B cell (primary cell): Measurements from ENCODE around the gene PIN4. TPM values are rescaled to one million over a fixed set of nuclear protein-coding genes. Genes with fewer than 3 reads are reported as not detected.

Experiments
- ATAC-seq: fragments of 200-7000 bp; cut with Tn5 transposase; one replicate; pipeline ENCODE4 v1.10.0; 2021; ENCODE audit warnings: low read depth, mild to moderate bottlenecking, moderate number of reproducible peaks, moderate library complexity
- CTCF ChIA-PET: fragments of 350-600 bp; sonication (Branson Sonifier 250); formaldehyde crosslinking; loops from one replicate; lab custom pipeline; 2021; ENCODE audit warnings: antibody characterized with exemption, inconsistent platforms; lab: Charles Lee
- POLR2A ChIA-PET: fragments of 350-600 bp; sonication (Branson Sonifier 250); formaldehyde crosslinking; loops from one replicate; lab custom pipeline; 2021; ENCODE audit warnings: antibody characterized with exemption; lab: Charles Lee
- DNase-seq: peaks from one replicate; pipeline ENCODE4 v3.0.0; 2013
- H2AFZ ChIP-seq: 2 replicates; pipeline ENCODE4 v1.6.1; 2012; ENCODE audit warnings: mild to moderate bottlenecking, low read depth, low read length; ENCODE audit not compliant: insufficient read depth, poor library complexity, severe bottlenecking
- H3K27ac ChIP-seq, 2 donors: 1 replicate in 1 of 2; 2 replicates in 1 of 2; pipeline ENCODE4 v1.5.1; 2012 to 2013; ENCODE audit warnings: low read length in 2 of 2, mild to moderate bottlenecking in 2 of 2, moderate library complexity in 1 of 2
- H3K27me3 ChIP-seq, 4 experiments: fragments of 200-600 bp in 1 of 4; sonication (generic) in 1 of 4; replicated peaks in 1 of 4; 1 replicate in 2 of 4; 2 replicates in 2 of 4; pipeline versions ENCODE4 v1.6.1 to v1.7.0; 2013 to 2016; ENCODE audit warnings: low read length in 3 of 4, mild to moderate bottlenecking in 2 of 4, mixed read lengths in 1 of 4, moderate library complexity in 1 of 4; ENCODE audit not compliant: insufficient read depth in 4 of 4, control insufficient read depth in 3 of 4; ENCODE audit errors: control extremely low read depth in 1 of 4
- H3K36me3 ChIP-seq, 2 experiments: replicated peaks in 1 of 2; 1 replicate in 1 of 2; 2 replicates in 1 of 2; pipeline versions ENCODE4 v1.6.1 to v1.7.1; 2013; ENCODE audit warnings: low read length in 1 of 2; ENCODE audit not compliant: insufficient read depth in 2 of 2, control insufficient read depth in 1 of 2; ENCODE audit errors: control extremely low read depth in 1 of 2, extremely low read depth in 1 of 2
- H3K4me1 ChIP-seq, 2 donors: fragments of 200-600 bp in 1 of 2; sonication (generic) in 1 of 2; 1 replicate in 1 of 2; 2 replicates in 1 of 2; pipeline versions ENCODE4 v1.5.1 to v1.6.1; 2013 to 2017; ENCODE audit warnings: low read length in 2 of 2; ENCODE audit not compliant: control insufficient read depth in 2 of 2, insufficient read depth in 2 of 2
- H3K4me2 ChIP-seq: replicated peaks from 2 replicates; pipeline ENCODE3; 2012; ENCODE audit warnings: mild to moderate bottlenecking, low read depth, low read length; ENCODE audit not compliant: poor library complexity, severe bottlenecking
- H3K4me3 ChIP-seq, 5 experiments: fragments of 200-600 bp in 1 of 5; sonication (generic) in 1 of 5; 1 replicate in 3 of 5; 2 replicates in 2 of 5; pipeline versions ENCODE4 v1.5.1 to v1.7.0; 2011 to 2016; ENCODE audit warnings: low read length in 4 of 5, mild to moderate bottlenecking in 4 of 5, low read depth in 2 of 5, control low read depth in 1 of 5, moderate library complexity in 1 of 5; ENCODE audit not compliant: insufficient read depth in 1 of 5; ENCODE audit errors: control extremely low read depth in 1 of 5, extremely low read depth in 1 of 5
- H3K79me2 ChIP-seq: fragments of 200-600 bp; sonication (generic); one replicate; pipeline ENCODE4 v1.6.0; 2016; ENCODE audit warnings: low read length; ENCODE audit not compliant: control insufficient read depth, insufficient read depth
- H3K9ac ChIP-seq: fragments of 200-600 bp; sonication (generic); 2 replicates; pipeline ENCODE4 v1.6.1; 2017; ENCODE audit warnings: mild to moderate bottlenecking, low read length, moderate library complexity
- H3K9me3 ChIP-seq, 3 donors: one replicate each; pipeline versions ENCODE4 v1.6.1 to v1.7.1; 2013; ENCODE audit warnings: low read length in 2 of 3; ENCODE audit not compliant: control insufficient read depth in 2 of 3, insufficient read depth in 1 of 3; ENCODE audit errors: control extremely low read depth in 1 of 3
- H4K20me1 ChIP-seq: 2 replicates; pipeline ENCODE4 v1.6.0; 2012; ENCODE audit warnings: mild to moderate bottlenecking, low read length; ENCODE audit not compliant: insufficient read depth, control insufficient read depth, poor library complexity, severe bottlenecking
- H3K27ac Mint-ChIP-seq: one replicate; pipeline ENCODE4 v1.8.0; 2021; ENCODE audit warnings: mixed read lengths
- H3K27me3 Mint-ChIP-seq: one replicate; pipeline ENCODE4 v1.8.0; 2021; ENCODE audit warnings: mixed read lengths
- H3K4me1 Mint-ChIP-seq: one replicate; pipeline ENCODE4 v1.8.0; 2021; ENCODE audit warnings: mixed read lengths
- H3K4me3 Mint-ChIP-seq: one replicate; pipeline ENCODE4 v1.8.0; 2021; ENCODE audit warnings: mixed read lengths
- H3K9me3 Mint-ChIP-seq: one replicate; pipeline ENCODE4 v1.8.0; 2022; ENCODE audit warnings: mixed read lengths; ENCODE audit not compliant: insufficient read depth
- EZH2 ChIP-seq: IDR thresholded peaks from 2 replicates; pipeline ENCODE4 v1.6.1; 2012; ENCODE audit warnings: borderline replicate concordance, low read depth, mild to moderate bottlenecking, moderate library complexity, low read length; ENCODE audit not compliant: insufficient read depth, poor library complexity, severe bottlenecking
- WGBS: methylation state at CpG from one replicate; pipeline ENCODE4 v1.1.5; 2013; ENCODE audit warnings: missing lambda C conversion rate; ENCODE audit not compliant: insufficient coverage; 5-methylcytosine and 5-hydroxymethylcytosine counted together
- intact Hi-C: fragments of 100-400 bp; cut with micrococcal nuclease; formaldehyde crosslinking; loops from one replicate; pipeline ENCODE4 v1.10.0; 2022
- polyA plus RNA-seq: library from polyadenylated mRNA; depleted of rRNA; stranded (reverse); fragments of >200 nt; gene quantifications from 2 replicates; pipeline ENCODE4 v1.2.3, GENCODE V29; 2012
- total RNA-seq, 2 donors: library from RNA; stranded (reverse); fragments of 120-200 nt in 1 of 2; gene quantifications; 1 replicate in 1 of 2; 2 replicates in 1 of 2; pipeline versions ENCODE4 v1.2.3 to v1.2.4, GENCODE V29; 2013 to 2022
- TF ChIP-seq, protein P1 (sequence below): fragments of 200-600 bp; IDR thresholded peaks from one replicate; pipeline ENCODE4 v1.8.0; 2022; ENCODE audit warnings: antibody characterized with exemption, mild to moderate bottlenecking

The PIN4 gene
- total and polyA plus RNA-seq, 2 donors (not counting 1 experiment from before 2014, with no cell fraction given): 2.5 to 16.0 TPM

DNA sequence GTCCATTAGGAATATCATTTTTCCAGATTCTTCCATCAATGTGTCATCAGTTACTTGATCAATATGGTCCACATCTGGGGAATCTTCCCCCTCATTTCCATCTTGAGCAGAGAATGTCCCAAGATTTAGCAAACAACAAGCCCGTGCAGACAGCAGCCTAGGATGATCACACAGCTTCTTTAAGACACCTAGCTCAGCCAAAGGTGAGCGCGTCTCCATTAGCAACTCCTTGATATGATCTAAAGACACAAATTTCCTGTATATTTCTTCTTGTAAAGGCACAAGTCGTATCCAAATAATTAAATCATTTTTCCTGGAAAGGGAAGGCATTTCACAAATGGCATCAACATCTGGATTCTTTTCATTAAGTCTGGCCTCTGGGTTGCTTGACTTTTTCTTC is 25.8 kb downstream of the PIN4 start:
- DNase-seq: no peak
- H3K4me1 Mint-ChIP-seq: no peaks in the 10 kb centered on the region
- Histone ChIP-seq H3K9me3 (no peaks in the 10 kb centered on the region), H2AFZ (no peak overlapping the region), H3K27ac (no peak overlapping the region), H4K20me1 (no peaks in the 10 kb centered on the region), H3K4me1 (no peaks in the 10 kb centered on the region), H3K9ac (no peak overlapping the region), H3K4me3 (no peak overlapping the region), H3K79me2 (no peaks in the 10 kb centered on the region), H3K4me2 (no peak overlapping the region), H3K27me3 (no peaks in the 10 kb centered on the region), H3K36me3 (peaks cover 0 to 3% of the 10 kb centered on the region in 2 experiments)
- intact Hi-C loops: no loop called here
- 100% methylated on average over 1 of the region's 4 CpGs for whole genome bisulfite sequencing
- H3K27ac Mint-ChIP-seq: no peak overlapping the region
- CTCF ChIA-PET: no interaction called here
- no peak for TF ChIP-seq EZH2
- TF ChIP-seq, protein P1, sequence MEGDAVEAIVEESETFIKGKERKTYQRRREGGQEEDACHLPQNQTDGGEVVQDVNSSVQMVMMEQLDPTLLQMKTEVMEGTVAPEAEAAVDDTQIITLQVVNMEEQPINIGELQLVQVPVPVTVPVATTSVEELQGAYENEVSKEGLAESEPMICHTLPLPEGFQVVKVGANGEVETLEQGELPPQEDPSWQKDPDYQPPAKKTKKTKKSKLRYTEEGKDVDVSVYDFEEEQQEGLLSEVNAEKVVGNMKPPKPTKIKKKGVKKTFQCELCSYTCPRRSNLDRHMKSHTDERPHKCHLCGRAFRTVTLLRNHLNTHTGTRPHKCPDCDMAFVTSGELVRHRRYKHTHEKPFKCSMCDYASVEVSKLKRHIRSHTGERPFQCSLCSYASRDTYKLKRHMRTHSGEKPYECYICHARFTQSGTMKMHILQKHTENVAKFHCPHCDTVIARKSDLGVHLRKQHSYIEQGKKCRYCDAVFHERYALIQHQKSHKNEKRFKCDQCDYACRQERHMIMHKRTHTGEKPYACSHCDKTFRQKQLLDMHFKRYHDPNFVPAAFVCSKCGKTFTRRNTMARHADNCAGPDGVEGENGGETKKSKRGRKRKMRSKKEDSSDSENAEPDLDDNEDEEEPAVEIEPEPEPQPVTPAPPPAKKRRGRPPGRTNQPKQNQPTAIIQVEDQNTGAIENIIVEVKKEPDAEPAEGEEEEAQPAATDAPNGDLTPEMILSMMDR: no peak
- no peak for ATAC-seq
- no peaks in the 10 kb centered on the region for H3K9me3 Mint-ChIP-seq
- POLR2A ChIA-PET: no interaction called here
- H3K4me3 Mint-ChIP-seq: no peak overlapping the region
- H3K27me3 Mint-ChIP-seq: no peaks in the 10 kb centered on the region

DNA sequence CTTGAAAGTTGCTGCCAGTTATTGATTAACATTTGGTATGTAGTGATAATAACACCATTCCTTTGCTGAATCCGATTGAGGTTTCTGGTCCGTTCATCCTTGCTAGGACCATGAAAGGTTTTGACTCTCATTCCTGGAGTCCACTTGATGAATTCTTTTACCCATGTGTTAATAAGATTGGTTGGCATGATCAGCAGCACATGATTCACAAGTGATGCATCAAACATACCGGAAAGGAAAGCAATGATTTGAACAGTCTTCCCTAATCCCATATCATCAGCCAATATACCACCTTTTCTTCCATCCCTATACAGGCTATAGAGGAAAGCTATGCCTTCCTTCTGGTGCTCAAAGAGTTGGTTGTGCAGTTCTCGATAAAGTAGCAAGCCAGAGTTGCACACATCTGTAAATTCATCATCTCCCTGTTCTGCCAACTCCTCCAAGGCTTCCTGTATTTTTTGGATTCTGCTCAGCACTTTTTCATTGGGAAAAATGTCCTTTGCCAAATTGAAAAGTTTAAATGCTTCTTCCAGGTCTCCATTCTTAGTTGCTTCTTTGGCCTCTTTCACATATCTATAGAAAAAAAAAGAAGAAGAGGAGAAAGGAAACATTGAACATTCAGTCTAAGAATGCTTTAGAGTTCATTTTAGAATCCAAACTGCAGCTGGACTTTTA is 26.7 kb downstream of the PIN4 start:
- Mint-ChIP-seq H3K27ac (no peak overlapping the region), H3K4me1 (no peaks in the 10 kb centered on the region), H3K4me3 (no peak overlapping the region), H3K9me3 (no peaks in the 10 kb centered on the region), H3K27me3 (no peaks in the 10 kb centered on the region)
- 100% methylated on average over 1 of the region's 4 CpGs for WGBS
- TF ChIP-seq EZH2: no peak
- TF ChIP-seq, protein P1: no peak
- ATAC-seq (no peak), DNase-seq (no peak)
- no peak overlapping the region for H3K27ac ChIP-seq
- H3K9ac ChIP-seq: no peak overlapping the region
- H4K20me1 ChIP-seq: no peaks in the 10 kb centered on the region
- H3K36me3 ChIP-seq: no peaks in the 10 kb centered on the region
- POLR2A ChIA-PET: no interaction called here
- H3K4me3 ChIP-seq: no peak overlapping the region
- intact Hi-C loops: no loop called here
- no peak overlapping the region for H2AFZ ChIP-seq
- CTCF ChIA-PET: no interaction called here
- no peaks in the 10 kb centered on the region for H3K27me3 ChIP-seq
- no peaks in the 10 kb centered on the region for H3K4me1 ChIP-seq
- no peaks in the 10 kb centered on the region for H3K9me3 ChIP-seq
- no peaks in the 10 kb centered on the region for H3K79me2 ChIP-seq
- no peak overlapping the region for H3K4me2 ChIP-seq
